PC-9 (cell line): Measurements from ENCODE around the gene CD81. TPM values are rescaled to one million over a fixed set of nuclear protein-coding genes. Genes with fewer than 3 reads are reported as not detected.

ENCODE experiments used
- BruUV-seq: library from RNA; stranded (reverse); fragments of 400-500 nt; replicated peaks from 2 replicates; lab custom pipeline; 2021; lab: Mats Ljungman, UMichigan
- CTCF ChIA-PET: fragments of 300-600 bp; sonication (Branson Sonifier 250); formaldehyde crosslinking; loops from one replicate; lab custom pipeline; 2022; ENCODE audit warnings: antibody characterized with exemption; lab: Charles Lee
- POLR2A ChIA-PET: fragments of 300-600 bp; sonication (Branson Sonifier 250); formaldehyde crosslinking; loops from one replicate; lab custom pipeline; 2022; ENCODE audit warnings: antibody characterized with exemption; ENCODE audit not compliant: unreplicated experiment; lab: Charles Lee
- DNase-seq, 2 experiments: peaks; one replicate each; pipeline versions ENCODE4 v3.0.0 to v3.0.0-alpha.2; 2015 to 2022; ENCODE audit warnings: mixed read lengths in 1 of 2
- H2AFZ ChIP-seq: fragments of 200-600 bp; sonication (generic); 2 replicates; pipeline ENCODE4 v1.8.1; 2017; ENCODE audit warnings: antibody characterized with exemption
- H3F3A ChIP-seq: fragments of 200-600 bp; sonication (generic); 2 replicates; pipeline ENCODE4 v1.8.1; 2017; ENCODE audit warnings: antibody characterized with exemption, mild to moderate bottlenecking, low read depth; ENCODE audit not compliant: insufficient read depth
- H3K27ac ChIP-seq: fragments of 200-600 bp; sonication (generic); 2 replicates; pipeline ENCODE4 v1.6.1; 2016; ENCODE audit warnings: mixed run types
- H3K27me3 ChIP-seq: fragments of 200-600 bp; sonication (generic); 2 replicates; pipeline ENCODE4 v1.6.1; 2016; ENCODE audit warnings: low read depth, mixed run types; ENCODE audit not compliant: insufficient read depth
- H3K36me3 ChIP-seq: fragments of 200-600 bp; sonication (generic); 2 replicates; pipeline ENCODE4 v1.6.1; 2016; ENCODE audit warnings: low read depth, mixed run types
- H3K4me1 ChIP-seq: fragments of 200-600 bp; sonication (generic); replicated peaks from 2 replicates; pipeline ENCODE4 v1.6.1; 2016; ENCODE audit warnings: mixed run types; ENCODE audit not compliant: insufficient read depth
- H3K4me2 ChIP-seq: fragments of 200-600 bp; sonication (generic); 2 replicates; pipeline ENCODE4 v1.6.1; 2017; ENCODE audit warnings: mixed run types
- H3K4me3 ChIP-seq: fragments of 200-600 bp; sonication (generic); 2 replicates; pipeline ENCODE4 v1.6.1; 2016; ENCODE audit warnings: mixed run types
- H3K79me2 ChIP-seq: fragments of 200-600 bp; sonication (generic); 2 replicates; pipeline ENCODE4 v1.6.1; 2017; ENCODE audit warnings: low read depth, mixed run types
- H3K9me2 ChIP-seq: fragments of 200-600 bp; sonication (generic); 2 replicates; pipeline ENCODE4 v1.8.1; 2017; ENCODE audit warnings: mild to moderate bottlenecking; ENCODE audit not compliant: insufficient read depth
- H3K9me3 ChIP-seq: fragments of 200-600 bp; sonication (generic); 2 replicates; pipeline ENCODE4 v1.8.1; 2016; ENCODE audit warnings: low read depth; ENCODE audit not compliant: insufficient read depth
- H4K20me1 ChIP-seq: fragments of 200-600 bp; sonication (generic); 2 replicates; pipeline ENCODE4 v1.8.1; 2017; ENCODE audit not compliant: insufficient read depth
- EZH2 ChIP-seq: fragments of 200-600 bp; sonication (generic); IDR thresholded peaks from 2 replicates; pipeline ENCODE4 v1.8.0; 2017; ENCODE audit warnings: antibody characterized with exemption, low read depth
- intact Hi-C: fragments of 100-400 bp; cut with micrococcal nuclease; formaldehyde crosslinking; loops from one replicate; pipeline ENCODE4 v1.10.0; 2022; ENCODE audit not compliant: unreplicated experiment
- total RNA-seq: library from RNA; stranded (reverse); gene quantifications from 2 replicates; pipeline ENCODE4 v1.2.3, GENCODE V29; 2021
- TF ChIP-seq, protein P1 (sequence below): fragments of 200-600 bp; sonication (generic); conservative IDR thresholded peaks from 2 replicates; pipeline ENCODE4 v1.6.1; 2017; ENCODE audit warnings: mixed run types, antibody characterized with exemption, mild to moderate bottlenecking, moderate library complexity

Gene CD81
- total RNA-seq, 1 experiment from 2014 or later, result 180 TPM

DNA sequence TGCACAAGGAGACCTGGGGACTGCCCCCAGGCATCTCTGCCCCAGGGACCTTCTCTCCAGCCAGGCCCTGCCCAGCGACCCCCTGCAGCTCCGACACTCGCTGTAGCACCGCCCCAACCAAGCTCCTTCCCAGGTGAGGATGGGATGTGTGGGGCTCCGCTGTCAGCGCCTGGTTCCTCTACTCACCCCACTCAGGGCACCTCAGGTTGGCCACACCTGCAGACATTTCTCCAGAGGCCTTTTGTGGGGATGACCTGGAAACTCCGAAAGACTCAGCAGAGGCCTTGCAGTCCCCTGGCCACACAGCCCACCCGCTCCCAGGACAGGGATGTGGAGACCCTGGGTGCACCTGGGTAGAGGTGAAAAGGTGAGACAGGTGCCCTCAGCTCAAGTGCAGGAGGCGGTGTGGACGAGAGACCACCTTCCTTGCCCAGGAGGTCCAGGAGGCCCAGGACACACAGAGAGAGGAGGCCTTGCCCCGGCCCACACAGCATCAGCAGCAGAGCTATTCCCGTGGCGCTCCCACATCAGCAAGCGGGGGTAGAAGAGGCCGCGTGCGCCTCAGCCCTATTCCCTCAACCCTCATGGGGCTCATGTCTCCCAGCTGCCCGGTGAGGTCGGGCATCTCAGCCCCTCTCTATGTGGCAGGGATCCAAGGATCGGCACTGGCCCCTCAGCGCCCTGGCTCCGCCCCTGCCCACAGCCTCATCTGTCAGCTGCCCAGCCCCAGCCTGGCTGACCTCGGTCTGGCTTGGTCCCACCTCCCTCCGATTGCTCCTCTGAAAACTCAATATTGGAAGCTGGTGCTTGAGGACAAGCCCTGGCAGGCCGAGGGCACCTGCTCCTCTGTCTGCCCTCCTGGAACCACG, 46.3 kb downstream of the CD81 start:
- no peaks in the 10 kb centered on the region for H3K9me3 ChIP-seq
- no peaks in the 10 kb centered on the region for H3F3A ChIP-seq
- no peak for DNase-seq
- H3K4me2 ChIP-seq, result no peak overlapping the region
- H3K4me1 ChIP-seq, result no peaks in the 10 kb centered on the region
- H2AFZ ChIP-seq, result no peak overlapping the region
- intact Hi-C loops, result no loop called here
- H3K27me3 ChIP-seq, result peaks cover 29% of the 10 kb centered on the region
- H3K9me2 ChIP-seq, result no peaks in the 10 kb centered on the region
- POLR2A ChIA-PET, result no interaction called here
- CTCF ChIA-PET, result no interaction called here
- TF ChIP-seq, protein P1, sequence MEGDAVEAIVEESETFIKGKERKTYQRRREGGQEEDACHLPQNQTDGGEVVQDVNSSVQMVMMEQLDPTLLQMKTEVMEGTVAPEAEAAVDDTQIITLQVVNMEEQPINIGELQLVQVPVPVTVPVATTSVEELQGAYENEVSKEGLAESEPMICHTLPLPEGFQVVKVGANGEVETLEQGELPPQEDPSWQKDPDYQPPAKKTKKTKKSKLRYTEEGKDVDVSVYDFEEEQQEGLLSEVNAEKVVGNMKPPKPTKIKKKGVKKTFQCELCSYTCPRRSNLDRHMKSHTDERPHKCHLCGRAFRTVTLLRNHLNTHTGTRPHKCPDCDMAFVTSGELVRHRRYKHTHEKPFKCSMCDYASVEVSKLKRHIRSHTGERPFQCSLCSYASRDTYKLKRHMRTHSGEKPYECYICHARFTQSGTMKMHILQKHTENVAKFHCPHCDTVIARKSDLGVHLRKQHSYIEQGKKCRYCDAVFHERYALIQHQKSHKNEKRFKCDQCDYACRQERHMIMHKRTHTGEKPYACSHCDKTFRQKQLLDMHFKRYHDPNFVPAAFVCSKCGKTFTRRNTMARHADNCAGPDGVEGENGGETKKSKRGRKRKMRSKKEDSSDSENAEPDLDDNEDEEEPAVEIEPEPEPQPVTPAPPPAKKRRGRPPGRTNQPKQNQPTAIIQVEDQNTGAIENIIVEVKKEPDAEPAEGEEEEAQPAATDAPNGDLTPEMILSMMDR, result no peak
- no peaks in the 10 kb centered on the region for H3K79me2 ChIP-seq
- H3K4me3 ChIP-seq, result no peak overlapping the region
- no TSS peak for BruUV-seq
- no peaks in the 10 kb centered on the region for H4K20me1 ChIP-seq
- no peaks in the 10 kb centered on the region for H3K36me3 ChIP-seq
- H3K27ac ChIP-seq, result no peak overlapping the region

DNA sequence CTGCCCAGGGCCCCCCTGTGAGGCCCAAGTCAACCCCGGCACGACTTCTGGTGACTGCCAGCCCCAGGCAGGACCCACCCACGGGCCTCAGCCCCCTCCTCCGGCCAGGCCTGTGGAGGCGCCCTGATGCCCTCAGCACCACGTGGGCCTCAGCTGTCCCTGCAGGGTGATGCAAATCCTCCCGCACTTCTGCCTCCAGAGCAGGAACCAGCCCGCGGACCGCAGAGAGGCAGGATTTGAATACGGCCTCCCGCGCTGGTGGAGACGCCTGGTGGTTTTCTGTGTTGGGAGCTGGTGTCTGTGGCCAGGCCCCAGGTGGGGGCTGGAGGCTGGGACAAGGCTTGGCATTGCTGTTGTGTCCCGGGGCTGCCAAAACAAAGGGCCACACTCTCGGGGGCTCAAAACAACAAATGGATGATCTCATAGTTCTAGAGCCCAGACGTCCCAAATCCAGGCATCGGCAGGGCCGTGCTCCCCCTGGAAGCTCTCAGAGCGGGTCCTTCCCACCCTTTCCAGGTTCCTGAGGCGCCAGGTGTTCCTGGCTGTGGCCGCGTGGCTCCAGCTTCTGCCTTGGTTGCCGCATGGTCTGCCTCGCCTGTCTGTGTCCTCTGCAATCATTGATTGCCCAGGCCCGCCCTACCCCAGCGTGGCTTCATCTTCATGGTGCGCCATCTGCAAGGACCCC, 47.8 kb downstream of the CD81 start:
- ChIA-PET CTCF (no interaction called here), POLR2A (no interaction called here)
- Histone ChIP-seq H3K9me2 (no peaks in the 10 kb centered on the region), H3F3A (no peaks in the 10 kb centered on the region), H3K27me3 (peaks cover 29% of the 10 kb centered on the region), H3K36me3 (no peaks in the 10 kb centered on the region), H3K79me2 (no peaks in the 10 kb centered on the region), H3K9me3 (no peaks in the 10 kb centered on the region), H3K4me2 (no peak overlapping the region), H2AFZ (no peak overlapping the region), H3K27ac (no peak overlapping the region), H3K4me3 (no peak overlapping the region), H3K4me1 (no peaks in the 10 kb centered on the region), H4K20me1 (no peaks in the 10 kb centered on the region)
- DNase-seq, result no peak
- intact Hi-C loops, result no loop called here
- TF ChIP-seq, protein P1, result no peak
- TF ChIP-seq EZH2, result no peak
- no TSS peak for BruUV-seq

DNA sequence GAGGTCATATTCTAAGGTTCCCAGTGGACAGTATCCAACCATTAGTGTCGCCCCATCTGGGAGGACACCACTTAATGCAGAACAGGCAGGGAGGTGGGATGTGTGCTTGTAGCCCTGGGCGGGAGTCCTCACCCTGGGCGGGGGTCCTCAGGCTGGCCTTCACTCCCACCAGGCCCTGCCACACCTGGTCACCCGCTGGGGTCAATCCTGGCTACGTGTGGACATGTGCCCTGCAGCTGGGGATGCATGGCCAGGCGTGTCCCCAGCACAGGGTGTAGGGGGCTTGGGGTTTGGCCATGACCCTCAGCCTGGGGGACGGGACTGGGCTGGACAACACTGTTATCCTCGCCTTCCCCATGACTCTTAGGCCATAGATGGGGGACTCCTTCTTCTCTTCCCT, 48.4 kb downstream of the CD81 start:
- CTCF ChIA-PET, result no interaction called here
- intact Hi-C loops, result no loop called here
- POLR2A ChIA-PET, result no interaction called here
- BruUV-seq, result no TSS peak
- no peak for TF ChIP-seq EZH2
- TF ChIP-seq, protein P1, result no peak
- H3K4me2 ChIP-seq, result no peak overlapping the region
- no peaks in the 10 kb centered on the region for H3K79me2 ChIP-seq
- no peaks in the 10 kb centered on the region for H3K9me2 ChIP-seq
- H3K27ac ChIP-seq, result no peak overlapping the region
- DNase-seq, result no peak
- no peaks in the 10 kb centered on the region for H3K36me3 ChIP-seq
- H2AFZ ChIP-seq, result no peak overlapping the region
- no peaks in the 10 kb centered on the region for H3F3A ChIP-seq
- peaks cover 29% of the 10 kb centered on the region for H3K27me3 ChIP-seq
- no peaks in the 10 kb centered on the region for H3K4me1 ChIP-seq
- no peak overlapping the region for H3K4me3 ChIP-seq
- no peaks in the 10 kb centered on the region for H3K9me3 ChIP-seq
- H4K20me1 ChIP-seq, result no peaks in the 10 kb centered on the region
